ENCODE measurements around the gene TULP4. TPM values are rescaled to one million over a fixed set of nuclear protein-coding genes. Genes with fewer than 3 reads are reported as not detected.
A peak's percentile ranks its signal among the peaks of the same experiment; 100 is the strongest.

TULP4 gene
- total RNA-seq, 1 experiment from 2014 or later = 82.0 TPM

DNA sequence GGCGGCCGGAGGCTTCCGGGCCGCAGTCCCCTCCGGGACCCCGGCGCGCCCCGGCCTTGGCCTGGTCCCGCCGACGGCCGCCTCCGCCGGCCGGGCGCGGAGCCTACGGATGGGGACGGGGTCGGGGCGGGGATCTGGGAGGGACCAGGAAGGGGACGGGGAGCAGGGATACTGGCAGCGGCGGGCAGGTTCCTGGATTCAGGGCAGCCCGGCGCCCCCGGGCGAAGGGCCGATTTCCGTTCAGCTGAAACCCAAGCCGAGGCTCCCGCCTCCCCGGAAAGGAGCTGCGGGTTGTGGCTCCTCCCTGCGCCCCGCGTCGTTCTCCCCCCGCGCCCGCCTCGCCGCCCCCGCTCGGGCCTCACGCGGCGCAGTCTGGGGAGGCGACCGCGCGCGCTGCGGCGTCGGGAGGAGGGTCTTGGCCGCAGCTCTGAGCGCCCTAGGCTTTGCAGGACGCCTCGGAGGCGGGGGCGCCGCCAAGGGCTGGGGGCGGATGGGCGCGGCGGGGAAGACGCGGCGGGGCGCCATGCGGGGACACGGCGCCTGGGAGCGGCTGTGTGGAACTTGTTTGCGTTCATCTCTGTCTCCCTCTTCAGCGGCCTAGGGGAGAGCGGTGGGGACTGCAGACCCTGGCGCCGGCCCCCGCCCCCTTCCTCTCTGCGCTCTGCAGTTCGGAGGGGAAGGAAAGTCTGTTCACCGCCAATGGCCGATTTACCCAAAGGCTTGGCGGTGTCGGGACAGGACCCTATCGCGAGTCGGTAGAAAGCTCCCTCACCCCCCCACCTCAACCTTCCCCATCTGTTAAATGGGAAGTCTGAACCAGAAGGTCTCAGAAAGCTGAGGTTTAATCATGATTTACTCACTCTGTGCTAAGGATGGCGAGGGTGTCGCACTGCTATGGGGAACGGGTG is 224.9 kb downstream of the TULP4 start:
- H3K27ac ChIP-seq (ENCODE audit: low read depth, low read length, poor library complexity, severe bottlenecking) = no peak overlapping the region
- peak; percentile 78 for DNase-seq (ENCODE audit: low spot score)

DNA sequence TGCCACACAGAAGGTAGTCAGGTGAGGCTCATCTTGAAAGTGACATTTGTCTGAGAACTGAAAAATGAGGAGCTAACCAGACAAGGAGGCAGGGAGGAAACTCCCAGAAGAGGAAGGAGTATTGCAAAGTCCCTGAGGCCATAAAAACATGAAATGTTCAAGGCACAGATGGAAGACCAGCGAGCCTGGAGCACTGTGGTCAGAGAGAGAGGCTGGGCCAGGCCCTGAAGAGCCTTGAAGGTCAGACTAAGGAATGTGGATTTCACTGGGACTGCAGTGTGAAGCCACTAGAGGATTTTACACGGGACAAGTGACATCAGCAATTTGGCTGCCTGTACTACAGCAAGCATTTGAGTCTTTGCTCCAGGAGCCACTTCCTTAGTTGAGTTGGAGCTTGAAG is 226.5 kb downstream of the TULP4 start:
- ChIA-PET CTCF (no interaction called here), POLR2A (ENCODE audit: low non-redundant PET) (no interaction called here)
- Histone ChIP-seq H3K36me3 (ENCODE audit: insufficient read depth, low read length, poor library complexity, severe bottlenecking) (no peaks in the 10 kb centered on the region), H3K4me1 (ENCODE audit: insufficient read depth, low read length, poor library complexity, severe bottlenecking) (peaks cover 6% of the 10 kb centered on the region), H3K27me3 (replicated peaks; ENCODE audit: insufficient read depth, low read depth, low read length, poor library complexity) (no peaks in the 10 kb centered on the region), H3K27ac (ENCODE audit: low read depth, low read length, poor library complexity, severe bottlenecking) (no peak overlapping the region), H3K4me3 (ENCODE audit: low read depth, low read length, poor library complexity, severe bottlenecking) (no peak overlapping the region), H3K9me3 (ENCODE audit: low read depth, low read length, poor library complexity, severe bottlenecking) (no peaks in the 10 kb centered on the region)
- intact Hi-C loops (cut with micrococcal nuclease; ENCODE audit: unreplicated experiment) = no loop called here
- BruUV-seq (replicated peaks) = no TSS peak
- TF ChIP-seq, protein P1, sequence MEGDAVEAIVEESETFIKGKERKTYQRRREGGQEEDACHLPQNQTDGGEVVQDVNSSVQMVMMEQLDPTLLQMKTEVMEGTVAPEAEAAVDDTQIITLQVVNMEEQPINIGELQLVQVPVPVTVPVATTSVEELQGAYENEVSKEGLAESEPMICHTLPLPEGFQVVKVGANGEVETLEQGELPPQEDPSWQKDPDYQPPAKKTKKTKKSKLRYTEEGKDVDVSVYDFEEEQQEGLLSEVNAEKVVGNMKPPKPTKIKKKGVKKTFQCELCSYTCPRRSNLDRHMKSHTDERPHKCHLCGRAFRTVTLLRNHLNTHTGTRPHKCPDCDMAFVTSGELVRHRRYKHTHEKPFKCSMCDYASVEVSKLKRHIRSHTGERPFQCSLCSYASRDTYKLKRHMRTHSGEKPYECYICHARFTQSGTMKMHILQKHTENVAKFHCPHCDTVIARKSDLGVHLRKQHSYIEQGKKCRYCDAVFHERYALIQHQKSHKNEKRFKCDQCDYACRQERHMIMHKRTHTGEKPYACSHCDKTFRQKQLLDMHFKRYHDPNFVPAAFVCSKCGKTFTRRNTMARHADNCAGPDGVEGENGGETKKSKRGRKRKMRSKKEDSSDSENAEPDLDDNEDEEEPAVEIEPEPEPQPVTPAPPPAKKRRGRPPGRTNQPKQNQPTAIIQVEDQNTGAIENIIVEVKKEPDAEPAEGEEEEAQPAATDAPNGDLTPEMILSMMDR (conservative IDR thresholded peaks at IDR 0.05; ENCODE audit: low read depth, low read length) = no peak
- TF ChIP-seq EZH2 (IDR thresholded peaks at IDR 0.05; ENCODE audit: borderline replicate concordance, low read depth, low read length, poor library complexity, severe bottlenecking) = no peak
- DNase-seq (ENCODE audit: low spot score) = no peak

More for the DNA sequence above, 224.9 kb downstream of the TULP4 start:
- peak overlapping the region; percentile 79 for H3K4me3 ChIP-seq (ENCODE audit: low read depth, low read length, poor library complexity, severe bottlenecking)
- peaks cover 6% of the 10 kb centered on the region for H3K4me1 ChIP-seq (ENCODE audit: insufficient read depth, low read length, poor library complexity, severe bottlenecking)
- BruUV-seq (replicated peaks) = no TSS peak
- no peaks in the 10 kb centered on the region for H3K36me3 ChIP-seq (ENCODE audit: insufficient read depth, low read length, poor library complexity, severe bottlenecking)
- no peaks in the 10 kb centered on the region for H3K27me3 ChIP-seq (replicated peaks; ENCODE audit: insufficient read depth, low read depth, low read length, poor library complexity)
- TF ChIP-seq, protein P1 (conservative IDR thresholded peaks at IDR 0.05; ENCODE audit: low read depth, low read length) = no peak
- no peak for TF ChIP-seq EZH2 (IDR thresholded peaks at IDR 0.05; ENCODE audit: borderline replicate concordance, low read depth, low read length, poor library complexity, severe bottlenecking)
- POLR2A ChIA-PET (ENCODE audit: low non-redundant PET) = no interaction called here
- intact Hi-C loops (cut with micrococcal nuclease; ENCODE audit: unreplicated experiment) = no loop called here
- no peaks in the 10 kb centered on the region for H3K9me3 ChIP-seq (ENCODE audit: low read depth, low read length, poor library complexity, severe bottlenecking)
- CTCF ChIA-PET = interaction anchor here (0.5 kb wide), 1 partner anchor 14 kb away, joined by 3 read pairs; no protein-coding TSS in a partner anchor

DNA sequence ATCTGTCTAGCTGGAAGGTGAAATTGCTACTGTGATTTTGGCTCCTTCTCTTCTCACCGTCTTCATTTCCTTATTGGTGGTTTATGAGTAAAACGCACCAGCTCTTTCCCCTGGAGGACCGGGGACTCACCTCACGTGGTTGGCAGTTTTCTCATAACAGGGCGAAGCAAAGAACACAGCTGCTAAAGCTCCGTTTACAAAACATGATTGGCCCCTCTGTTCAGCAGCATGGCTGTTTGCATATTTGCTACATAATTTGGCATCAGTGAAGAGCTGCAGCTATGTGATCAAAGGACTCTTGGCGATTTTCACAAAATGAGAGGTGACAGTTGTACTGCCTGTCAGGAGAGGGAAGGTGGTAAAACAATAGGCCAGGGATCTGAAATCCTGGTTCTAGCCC is 227.1 kb downstream of the TULP4 start:
- Histone ChIP-seq H3K4me1 (ENCODE audit: insufficient read depth, low read length, poor library complexity, severe bottlenecking) (peaks cover 6% of the 10 kb centered on the region), H3K9me3 (ENCODE audit: low read depth, low read length, poor library complexity, severe bottlenecking) (no peaks in the 10 kb centered on the region), H3K36me3 (ENCODE audit: insufficient read depth, low read length, poor library complexity, severe bottlenecking) (no peaks in the 10 kb centered on the region), H3K4me3 (ENCODE audit: low read depth, low read length, poor library complexity, severe bottlenecking) (no peak overlapping the region), H3K27ac (ENCODE audit: low read depth, low read length, poor library complexity, severe bottlenecking) (peak overlapping the region; percentile 17), H3K27me3 (replicated peaks; ENCODE audit: insufficient read depth, low read depth, low read length, poor library complexity) (no peaks in the 10 kb centered on the region)
- no TSS peak for BruUV-seq (replicated peaks)
- ChIA-PET CTCF (interaction anchor here (0.8 to 0.9 kb wide), 2 partner anchors 9 to 21 kb away, joined by 3 to 5 read pairs; no protein-coding TSS in a partner anchor), POLR2A (ENCODE audit: low non-redundant PET) (no interaction called here)
- TF ChIP-seq, protein P1 (conservative IDR thresholded peaks at IDR 0.05; ENCODE audit: low read depth, low read length) = no peak
- TF ChIP-seq EZH2 (IDR thresholded peaks at IDR 0.05; ENCODE audit: borderline replicate concordance, low read depth, low read length, poor library complexity, severe bottlenecking) = no peak
- intact Hi-C loops (cut with micrococcal nuclease; ENCODE audit: unreplicated experiment) = no loop called here
- no peak for DNase-seq (ENCODE audit: low spot score)

All from A673 (cell line).